Caco-2 (cell line): Measurements from ENCODE around the gene TRAPPC3. TPM values are rescaled to one million over a fixed set of nuclear protein-coding genes. Genes with fewer than 3 reads are reported as not detected.

Experiments
- BruUV-seq: library from RNA; stranded (reverse); fragments of 400-500 nt; replicated peaks from 2 replicates; lab custom pipeline; 2021; lab: Mats Ljungman, UMichigan
- CTCF ChIA-PET: fragments of 300-600 bp; sonication (Branson Sonifier 250); formaldehyde crosslinking; loops from one replicate; lab custom pipeline; 2022; ENCODE audit warnings: antibody characterized with exemption; lab: Charles Lee
- POLR2A ChIA-PET: fragments of 300-600 bp; sonication (Branson Sonifier 250); formaldehyde crosslinking; loops from one replicate; lab custom pipeline; 2022; ENCODE audit warnings: antibody characterized with exemption; lab: Charles Lee
- DNase-seq, 2 experiments: peaks; one replicate each; pipeline versions ENCODE4 v3.0.0 to v3.0.0-alpha.2; 2020 to 2022
- H3K27me3 ChIP-seq: replicated peaks from 2 replicates; pipeline ENCODE4 v1.6.0; 2011; ENCODE audit warnings: low read length; ENCODE audit not compliant: control insufficient read depth, insufficient read depth
- H3K36me3 ChIP-seq: 2 replicates; pipeline ENCODE4 v1.5.1; 2011; ENCODE audit warnings: low read length; ENCODE audit not compliant: control insufficient read depth, insufficient read depth
- H3K4me1 ChIP-seq: fragments of 250-450 bp; sonication (Bioruptor Pico); 2 replicates; pipeline ENCODE4 v1.5.1; 2020; ENCODE audit warnings: mild to moderate bottlenecking
- H3K4me3 ChIP-seq: 2 replicates; pipeline ENCODE4 v1.5.1; 2011; ENCODE audit warnings: low read depth, mild to moderate bottlenecking, control low read depth, low read length
- H3K9me3 ChIP-seq: fragments of 250-450 bp; sonication (Bioruptor Pico); 2 replicates; pipeline ENCODE4 v1.5.1; 2020; ENCODE audit warnings: mild to moderate bottlenecking, moderate library complexity
- H3K27ac Mint-ChIP-seq: one replicate; pipeline ENCODE4 v1.8.0; 2022; ENCODE audit warnings: mixed read lengths; ENCODE audit not compliant: unreplicated experiment
- H3K27me3 Mint-ChIP-seq: one replicate; pipeline ENCODE4 v1.8.0; 2022; ENCODE audit warnings: mixed read lengths; ENCODE audit not compliant: insufficient read depth, unreplicated experiment
- H3K36me3 Mint-ChIP-seq: one replicate; pipeline ENCODE4 v1.8.0; 2022; ENCODE audit warnings: mild to moderate bottlenecking, mixed read lengths; ENCODE audit not compliant: insufficient read depth, unreplicated experiment
- H3K4me1 Mint-ChIP-seq: one replicate; pipeline ENCODE4 v1.8.0; 2022; ENCODE audit warnings: low read depth, mixed read lengths; ENCODE audit not compliant: unreplicated experiment
- H3K4me3 Mint-ChIP-seq: one replicate; pipeline ENCODE4 v1.8.0; 2022; ENCODE audit warnings: mild to moderate bottlenecking, moderate library complexity, mixed read lengths; ENCODE audit not compliant: unreplicated experiment
- H3K9me3 Mint-ChIP-seq: one replicate; pipeline ENCODE4 v1.8.0; 2022; ENCODE audit warnings: mixed read lengths; ENCODE audit not compliant: unreplicated experiment
- CTCF ChIP-seq, 2 experiments: fragments of 200-600 bp in 1 of 2; IDR thresholded peaks; 1 replicate in 1 of 2; 2 replicates in 1 of 2; pipeline versions ENCODE4 v1.5.1 to v1.8.0; 2011 to 2022; ENCODE audit warnings: antibody characterized with exemption in 1 of 2, control low read depth in 1 of 2, inconsistent platforms in 1 of 2, low read depth in 1 of 2, low read length in 1 of 2, mild to moderate bottlenecking in 1 of 2, moderate library complexity in 1 of 2; ENCODE audit not compliant: insufficient read depth in 1 of 2, severe bottlenecking in 1 of 2, unreplicated experiment in 1 of 2
- intact Hi-C: fragments of 100-400 bp; cut with micrococcal nuclease; formaldehyde crosslinking; loops from one replicate; pipeline ENCODE4 v1.10.0; 2022; ENCODE audit not compliant: unreplicated experiment
- total RNA-seq: library from RNA; stranded (reverse); gene quantifications from 2 replicates; pipeline ENCODE4 v1.2.3, GENCODE V29; 2022

TRAPPC3 gene
- total RNA-seq, 1 experiment from 2014 or later: 35.4 TPM

- BruUV-seq: no TSS peak
These were observed 13.5 kb downstream of the TRAPPC3 start for GRCh38 chr1:36135796-36136195.

GRCh38 chr1:36135330-36135667 is 14.0 kb downstream of the TRAPPC3 start:
- Mint-ChIP-seq H3K36me3 (peaks cover 11% of the 10 kb centered on the region), H3K4me3 (no peak overlapping the region), H3K27ac (no peak overlapping the region), H3K4me1 (no peaks in the 10 kb centered on the region), H3K27me3 (no peaks in the 10 kb centered on the region), H3K9me3 (no peaks in the 10 kb centered on the region)
- H3K36me3 ChIP-seq: no peaks in the 10 kb centered on the region
- H3K4me1 ChIP-seq: no peaks in the 10 kb centered on the region
- H3K9me3 ChIP-seq: no peaks in the 10 kb centered on the region
- BruUV-seq: no TSS peak
- H3K4me3 ChIP-seq: no peak overlapping the region
- CTCF ChIA-PET: interaction anchor here (0.7 to 2.3 kb wide), 6 partner anchors 10 to 38 kb away, joined by 3 to 14 read pairs (median 6); partner anchors contain the start of gene TRAPPC3
- intact Hi-C loops: no loop called here
- TF ChIP-seq CTCF (IDR thresholded peaks at IDR 0.05; ENCODE audit: insufficient read depth in 1 of 2, low read depth in 1 of 2, low read length in 1 of 2, severe bottlenecking in 1 of 2, unreplicated experiment in 1 of 2): no peak
- POLR2A ChIA-PET: no interaction called here
- H3K27me3 ChIP-seq: no peaks in the 10 kb centered on the region
- no peak for DNase-seq

More at GRCh38 chr1:36135796-36136195, 13.5 kb downstream of the TRAPPC3 start:
- intact Hi-C loops: no loop called here
- no peaks in the 10 kb centered on the region for H3K36me3 ChIP-seq
- Mint-ChIP-seq H3K36me3 (peaks cover 14% of the 10 kb centered on the region), H3K27ac (no peak overlapping the region), H3K27me3 (no peaks in the 10 kb centered on the region), H3K4me1 (no peaks in the 10 kb centered on the region), H3K4me3 (no peak overlapping the region), H3K9me3 (no peaks in the 10 kb centered on the region)
- ChIA-PET CTCF (interaction anchor here (2.3 kb wide), 1 partner anchor 39 kb away, joined by 14 read pairs; no protein-coding TSS in a partner anchor), POLR2A (no interaction called here)
- H3K4me1 ChIP-seq: no peaks in the 10 kb centered on the region
- H3K9me3 ChIP-seq: no peaks in the 10 kb centered on the region
- DNase-seq: no peak
- H3K27me3 ChIP-seq: no peaks in the 10 kb centered on the region
- H3K4me3 ChIP-seq: no peak overlapping the region
- no peak for TF ChIP-seq CTCF (IDR thresholded peaks at IDR 0.05; ENCODE audit: insufficient read depth in 1 of 2, low read depth in 1 of 2, low read length in 1 of 2, severe bottlenecking in 1 of 2, unreplicated experiment in 1 of 2)

- H3K9me3 ChIP-seq: no peaks in the 10 kb centered on the region
- no peaks in the 10 kb centered on the region for H3K27me3 ChIP-seq
- H3K4me1 Mint-ChIP-seq: no peaks in the 10 kb centered on the region
- H3K27me3 Mint-ChIP-seq: no peaks in the 10 kb centered on the region
- no peak overlapping the region for H3K4me3 Mint-ChIP-seq
- H3K4me1 ChIP-seq: no peaks in the 10 kb centered on the region
- H3K27ac Mint-ChIP-seq: no peak overlapping the region
- intact Hi-C loops: loop anchor here (1.0 kb wide), 1 partner anchor 35 kb away; no protein-coding TSS in a partner anchor
- H3K36me3 ChIP-seq: no peaks in the 10 kb centered on the region
- H3K9me3 Mint-ChIP-seq: no peaks in the 10 kb centered on the region
- peak; percentile 66 to 69 for TF ChIP-seq CTCF (IDR thresholded peaks at IDR 0.05; ENCODE audit: insufficient read depth in 1 of 2, low read depth in 1 of 2, low read length in 1 of 2, severe bottlenecking in 1 of 2, unreplicated experiment in 1 of 2)
- ChIA-PET CTCF (interaction anchor here (0.7 to 2.3 kb wide), 6 partner anchors 10 to 38 kb away, joined by 3 to 14 read pairs (median 6); partner anchors contain the start of gene TRAPPC3), POLR2A (no interaction called here)
- DNase-seq: peak; percentile 49 to 66
- no peak overlapping the region for H3K4me3 ChIP-seq
- peaks cover 5% of the 10 kb centered on the region for H3K36me3 Mint-ChIP-seq
- no TSS peak for BruUV-seq
These were observed 14.6 kb downstream of the TRAPPC3 start for GRCh38 chr1:36134505-36135329.
